ENCODE results near the gene CTPS1. TPM values are rescaled to one million over a fixed set of nuclear protein-coding genes. Genes with fewer than 3 reads are reported as not detected.

The CTPS1 gene
- total RNA-seq, 1 donor from 2014 or later: 41.8 TPM

DNA sequence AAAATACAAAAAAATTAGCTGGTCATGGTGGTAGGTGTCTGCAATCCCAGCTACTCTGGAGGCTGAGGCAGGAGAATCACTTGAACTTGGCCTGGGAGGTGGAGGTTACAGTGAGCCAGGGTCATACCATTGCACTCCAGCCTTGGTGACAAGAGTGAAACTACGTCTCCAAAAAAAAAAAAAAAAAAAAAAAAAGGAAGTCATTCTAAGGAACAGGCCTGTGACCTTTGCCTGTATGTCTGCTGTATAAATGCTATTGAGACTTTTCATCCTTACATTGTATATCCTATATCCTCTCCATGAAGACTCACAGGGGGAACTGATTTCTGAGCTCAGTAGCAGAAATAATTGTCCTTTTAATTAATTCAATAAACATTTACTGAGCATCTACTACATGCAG lies 7.5 kb upstream of the CTPS1 start:
- Mint-ChIP-seq H3K27ac (no peak overlapping the region), H3K4me1 (peaks cover 5% of the 10 kb centered on the region), H3K36me3 (no peaks in the 10 kb centered on the region), H3K27me3 (ENCODE audit: low read depth) (no peaks in the 10 kb centered on the region), H3K4me3 (no peak overlapping the region), H3K9me3 (no peaks in the 10 kb centered on the region)
- no peak for DNase-seq (ENCODE audit: low spot score in 2 of 2, unreplicated experiment in 2 of 2)
- TF ChIP-seq, protein P1, sequence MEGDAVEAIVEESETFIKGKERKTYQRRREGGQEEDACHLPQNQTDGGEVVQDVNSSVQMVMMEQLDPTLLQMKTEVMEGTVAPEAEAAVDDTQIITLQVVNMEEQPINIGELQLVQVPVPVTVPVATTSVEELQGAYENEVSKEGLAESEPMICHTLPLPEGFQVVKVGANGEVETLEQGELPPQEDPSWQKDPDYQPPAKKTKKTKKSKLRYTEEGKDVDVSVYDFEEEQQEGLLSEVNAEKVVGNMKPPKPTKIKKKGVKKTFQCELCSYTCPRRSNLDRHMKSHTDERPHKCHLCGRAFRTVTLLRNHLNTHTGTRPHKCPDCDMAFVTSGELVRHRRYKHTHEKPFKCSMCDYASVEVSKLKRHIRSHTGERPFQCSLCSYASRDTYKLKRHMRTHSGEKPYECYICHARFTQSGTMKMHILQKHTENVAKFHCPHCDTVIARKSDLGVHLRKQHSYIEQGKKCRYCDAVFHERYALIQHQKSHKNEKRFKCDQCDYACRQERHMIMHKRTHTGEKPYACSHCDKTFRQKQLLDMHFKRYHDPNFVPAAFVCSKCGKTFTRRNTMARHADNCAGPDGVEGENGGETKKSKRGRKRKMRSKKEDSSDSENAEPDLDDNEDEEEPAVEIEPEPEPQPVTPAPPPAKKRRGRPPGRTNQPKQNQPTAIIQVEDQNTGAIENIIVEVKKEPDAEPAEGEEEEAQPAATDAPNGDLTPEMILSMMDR (IDR thresholded peaks at IDR 0.05; ENCODE audit: unreplicated experiment): no peak

DNA sequence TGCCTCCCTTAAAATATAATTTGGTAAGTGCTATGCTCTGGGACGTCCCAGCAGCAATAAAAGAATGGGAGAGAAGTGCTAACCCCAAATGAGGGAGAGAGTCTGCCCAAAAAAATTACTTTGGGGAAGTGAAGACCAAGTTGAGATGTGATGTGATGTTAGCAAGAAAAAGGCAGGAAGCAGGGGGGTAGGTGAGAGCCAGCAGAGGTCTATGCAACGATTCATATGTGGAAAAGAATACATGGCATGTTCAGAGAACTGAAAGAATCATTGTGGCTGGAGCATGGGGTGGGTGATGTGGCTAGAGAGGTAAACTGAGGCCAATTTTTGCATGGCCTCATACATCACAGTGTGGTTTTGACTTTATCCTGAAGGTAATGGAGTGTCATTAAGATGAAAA lies 5.6 kb upstream of the CTPS1 start:
- Mint-ChIP-seq H3K27ac (no peak overlapping the region), H3K4me1 (peaks cover 7% of the 10 kb centered on the region), H3K4me3 (no peak overlapping the region), H3K36me3 (no peaks in the 10 kb centered on the region), H3K9me3 (no peaks in the 10 kb centered on the region), H3K27me3 (ENCODE audit: low read depth) (no peaks in the 10 kb centered on the region)
- DNase-seq (ENCODE audit: low spot score in 2 of 2, unreplicated experiment in 2 of 2): no peak
- TF ChIP-seq, protein P1 (IDR thresholded peaks at IDR 0.05; ENCODE audit: unreplicated experiment): no peak

DNA sequence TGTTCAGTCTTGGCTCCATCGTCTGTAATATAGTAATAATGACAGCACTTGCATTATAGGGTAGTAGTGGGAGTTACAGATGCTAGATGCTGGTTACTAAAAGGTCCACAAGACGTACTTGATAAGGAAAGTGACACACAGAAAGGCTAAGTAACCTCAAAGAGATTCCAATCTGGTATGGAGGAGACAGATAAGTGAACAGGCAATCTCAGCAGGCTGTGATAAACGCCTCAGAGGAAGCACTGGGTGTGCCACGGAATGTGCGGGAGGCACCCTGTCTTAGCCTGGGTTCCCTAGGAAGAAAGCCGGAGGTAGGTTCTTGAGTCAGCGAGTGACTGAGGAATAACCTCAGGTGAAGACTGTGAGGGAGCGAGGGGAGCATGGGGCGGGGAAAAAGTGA lies 4.6 kb upstream of the CTPS1 start:
- Mint-ChIP-seq H3K4me1 (peaks cover 8% of the 10 kb centered on the region), H3K27me3 (ENCODE audit: low read depth) (no peaks in the 10 kb centered on the region), H3K4me3 (no peak overlapping the region), H3K36me3 (no peaks in the 10 kb centered on the region), H3K27ac (no peak overlapping the region), H3K9me3 (no peaks in the 10 kb centered on the region)
- TF ChIP-seq, protein P1 (IDR thresholded peaks at IDR 0.05; ENCODE audit: unreplicated experiment): no peak
- DNase-seq (ENCODE audit: low spot score in 2 of 2, unreplicated experiment in 2 of 2): no peak

DNA sequence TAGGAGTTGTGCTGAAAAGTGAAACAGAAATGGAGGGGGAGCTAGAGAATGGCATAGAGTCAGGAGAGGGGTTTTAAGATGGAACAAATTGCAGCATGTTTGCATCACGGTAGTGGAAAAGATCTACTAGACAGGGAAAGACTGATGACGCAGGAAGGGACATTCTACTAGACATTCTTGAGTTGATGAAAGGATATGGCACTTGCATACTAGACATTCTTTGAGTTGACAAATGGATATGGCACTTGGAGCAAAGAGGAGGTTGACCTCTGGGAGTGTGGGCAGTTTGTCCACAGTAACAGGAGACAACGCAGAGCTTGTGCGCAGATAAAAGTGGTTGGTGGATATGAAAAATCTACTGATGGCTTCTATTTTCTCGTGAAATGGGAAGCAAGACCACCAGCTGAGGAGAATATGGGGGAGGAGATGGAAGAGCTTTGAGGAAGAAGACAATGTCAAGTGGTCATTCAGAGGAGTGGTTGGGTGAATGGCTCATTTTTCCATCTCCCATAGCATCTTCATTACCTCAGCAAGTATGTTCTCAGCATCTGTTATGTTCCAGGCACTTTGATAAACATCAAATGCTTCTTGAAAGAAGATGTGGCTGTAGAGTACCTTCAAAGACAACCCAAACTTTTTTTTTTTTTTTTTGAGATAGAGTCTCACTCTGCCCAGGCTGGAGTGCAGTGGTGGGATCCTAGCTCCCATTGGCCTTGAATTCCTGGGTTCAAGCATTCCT lies 2.4 kb upstream of the CTPS1 start:
- peaks cover 25% of the 10 kb centered on the region for H3K4me1 Mint-ChIP-seq
- H3K9me3 Mint-ChIP-seq: no peaks in the 10 kb centered on the region
- no peaks in the 10 kb centered on the region for H3K36me3 Mint-ChIP-seq
- TF ChIP-seq, protein P1 (IDR thresholded peaks at IDR 0.05; ENCODE audit: unreplicated experiment): no peak
- no peak overlapping the region for H3K27ac Mint-ChIP-seq
- H3K27me3 Mint-ChIP-seq (ENCODE audit: low read depth): no peaks in the 10 kb centered on the region
- DNase-seq (ENCODE audit: low spot score in 2 of 2, unreplicated experiment in 2 of 2): no peak
- H3K4me3 Mint-ChIP-seq: no peak overlapping the region

DNA sequence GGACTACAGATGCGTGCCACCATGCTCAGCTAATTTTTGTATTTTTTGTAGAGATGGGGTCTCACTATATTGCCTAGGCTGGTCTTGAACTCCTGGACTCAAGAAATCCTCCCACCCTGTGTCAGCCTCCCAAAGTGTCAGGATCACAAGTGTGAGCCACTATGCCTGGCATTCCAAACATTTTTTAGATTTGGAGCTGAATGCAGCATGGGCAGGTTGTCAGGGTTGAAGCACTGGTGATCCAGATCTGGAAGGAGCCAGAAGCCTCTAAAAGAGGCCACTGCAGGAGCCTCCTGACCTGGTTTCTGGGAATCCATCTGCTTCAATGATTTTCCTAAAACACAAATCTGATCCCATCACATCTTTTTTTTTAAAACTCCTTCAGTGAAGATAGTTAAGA lies 1.8 kb upstream of the CTPS1 start:
- Mint-ChIP-seq H3K4me1 (peaks cover 30% of the 10 kb centered on the region), H3K27me3 (ENCODE audit: low read depth) (no peaks in the 10 kb centered on the region), H3K27ac (no peak overlapping the region), H3K4me3 (no peak overlapping the region), H3K9me3 (no peaks in the 10 kb centered on the region), H3K36me3 (no peaks in the 10 kb centered on the region)
- TF ChIP-seq, protein P1 (IDR thresholded peaks at IDR 0.05; ENCODE audit: unreplicated experiment): no peak
- no peak for DNase-seq (ENCODE audit: low spot score in 2 of 2, unreplicated experiment in 2 of 2)

All from mesothelial cell of epicardium (in vitro differentiated cells).